GM19035 (cell line): Measurements from ENCODE around the gene IDH3B.

Experiments
- ATAC-seq: cut with Tn5 transposase; IDR thresholded peaks from one replicate; pipeline ENCODE4 v1.9.1; 2021; ENCODE audit not compliant: unreplicated experiment

Gene IDH3B

DNA sequence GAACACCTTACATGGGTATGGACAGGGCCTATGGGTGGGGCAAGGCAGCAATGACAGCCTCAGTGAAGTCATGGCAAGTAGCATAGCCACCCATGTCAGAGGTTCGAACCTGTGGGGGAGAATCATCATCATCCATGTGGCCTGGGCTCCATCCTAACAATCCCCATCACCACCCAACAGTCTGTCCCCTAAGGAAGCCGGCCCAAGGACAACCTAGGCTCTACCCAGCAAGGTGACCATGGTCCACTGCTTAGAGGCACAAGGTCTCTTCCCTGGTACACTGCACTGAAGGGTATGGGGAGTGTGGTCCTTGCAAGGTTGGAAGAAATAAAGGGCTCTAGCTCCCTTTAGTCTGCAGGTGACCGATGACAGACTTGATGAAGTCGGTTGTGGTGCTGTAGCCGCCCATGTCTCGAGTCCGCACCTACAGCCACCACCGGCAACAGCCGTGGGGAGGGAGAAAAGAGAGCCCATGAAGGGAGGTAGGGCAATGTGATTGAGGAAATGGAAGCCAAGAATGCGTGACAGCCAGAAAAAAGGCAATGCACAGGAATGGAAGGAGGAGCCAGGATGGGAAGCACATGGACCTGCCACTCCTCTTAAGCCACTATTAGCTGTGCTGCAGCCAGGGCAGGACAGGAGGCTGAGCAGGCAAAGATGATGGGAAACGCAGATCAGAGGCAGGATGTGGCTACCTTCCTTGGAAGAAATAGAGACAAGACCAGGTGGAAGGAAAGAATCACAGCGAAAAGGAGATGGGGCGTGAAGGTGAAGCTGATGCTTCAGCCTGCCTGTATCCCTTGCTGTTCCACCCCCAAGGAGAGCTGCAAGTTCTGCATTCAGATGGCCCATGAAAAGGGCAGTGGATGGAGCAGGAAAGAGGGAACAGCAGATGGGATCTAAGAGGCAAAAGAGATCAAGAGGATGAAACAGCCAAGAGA, 5.3 kb downstream of the IDH3B start:
- no peak for ATAC-seq

DNA sequence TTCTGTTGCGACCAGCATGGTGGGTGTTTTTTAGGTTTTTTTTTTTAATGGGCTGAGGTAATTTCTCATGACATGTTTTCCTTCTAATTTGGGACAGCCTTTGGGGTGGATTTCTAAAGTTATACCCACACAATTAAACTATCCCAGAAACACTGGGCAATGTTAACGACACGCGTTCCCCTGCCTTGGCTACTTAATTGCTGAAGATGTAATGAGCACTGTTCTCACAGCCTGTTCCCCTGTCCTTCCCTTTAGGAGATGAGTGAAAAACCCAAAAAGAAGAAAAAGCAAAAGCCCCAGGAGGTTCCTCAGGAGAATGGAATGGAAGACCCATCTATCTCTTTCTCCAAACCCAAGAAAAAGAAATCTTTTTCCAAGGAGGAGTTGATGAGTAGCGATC, 6.3 kb downstream of the IDH3B start:
- ATAC-seq, result no peak

DNA sequence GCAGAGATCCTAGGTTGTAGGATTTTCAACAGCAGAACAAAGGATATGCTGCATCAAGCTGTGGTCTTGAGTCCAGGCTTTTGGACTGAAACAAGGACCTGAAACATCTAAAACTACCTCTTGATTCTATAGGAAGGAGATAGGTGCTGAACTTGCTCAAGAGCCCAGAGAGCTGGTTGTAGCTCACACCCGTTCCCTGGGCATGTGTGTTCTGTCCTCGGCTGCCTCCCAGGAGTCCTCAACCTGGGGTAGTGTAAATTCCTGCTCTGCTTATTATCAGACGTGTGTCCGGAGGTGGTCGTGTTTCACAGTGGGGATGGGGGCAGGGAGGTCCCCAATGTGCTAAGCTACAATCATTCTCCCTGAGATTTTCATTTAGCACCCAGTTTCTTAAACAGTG, 6.8 kb downstream of the IDH3B start:
- no peak for ATAC-seq

DNA sequence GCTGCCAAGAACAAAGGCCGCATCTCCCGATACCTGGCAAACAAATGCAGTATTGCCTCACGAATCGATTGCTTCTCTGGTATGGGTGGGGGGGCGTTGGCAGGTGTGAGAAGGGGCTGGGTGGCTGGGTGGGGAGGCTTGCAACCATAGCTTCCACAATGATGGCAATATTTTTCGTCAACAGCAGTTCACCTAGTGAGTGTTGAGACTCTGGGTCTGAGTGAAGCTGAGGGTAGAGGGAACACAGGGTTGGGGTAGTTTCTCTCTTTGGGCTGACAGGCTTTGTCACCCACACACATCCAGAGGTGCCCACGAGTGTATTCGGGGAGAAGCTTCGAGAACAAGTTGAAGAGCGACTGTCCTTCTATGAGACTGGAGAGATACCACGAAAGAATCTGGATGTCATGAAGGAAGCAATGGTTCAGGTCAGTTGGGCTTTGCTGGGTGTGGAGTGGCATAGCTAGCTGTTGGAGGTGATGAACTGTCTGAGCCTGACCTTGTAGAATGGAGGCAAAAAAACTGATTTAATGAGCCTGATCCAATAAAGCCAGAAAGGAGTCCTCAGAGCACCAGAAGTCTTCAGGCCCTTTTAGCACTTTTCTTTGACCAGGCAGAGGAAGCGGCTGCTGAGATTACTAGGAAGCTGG, 7.4 kb downstream of the IDH3B start:
- ATAC-seq, result no peak

DNA sequence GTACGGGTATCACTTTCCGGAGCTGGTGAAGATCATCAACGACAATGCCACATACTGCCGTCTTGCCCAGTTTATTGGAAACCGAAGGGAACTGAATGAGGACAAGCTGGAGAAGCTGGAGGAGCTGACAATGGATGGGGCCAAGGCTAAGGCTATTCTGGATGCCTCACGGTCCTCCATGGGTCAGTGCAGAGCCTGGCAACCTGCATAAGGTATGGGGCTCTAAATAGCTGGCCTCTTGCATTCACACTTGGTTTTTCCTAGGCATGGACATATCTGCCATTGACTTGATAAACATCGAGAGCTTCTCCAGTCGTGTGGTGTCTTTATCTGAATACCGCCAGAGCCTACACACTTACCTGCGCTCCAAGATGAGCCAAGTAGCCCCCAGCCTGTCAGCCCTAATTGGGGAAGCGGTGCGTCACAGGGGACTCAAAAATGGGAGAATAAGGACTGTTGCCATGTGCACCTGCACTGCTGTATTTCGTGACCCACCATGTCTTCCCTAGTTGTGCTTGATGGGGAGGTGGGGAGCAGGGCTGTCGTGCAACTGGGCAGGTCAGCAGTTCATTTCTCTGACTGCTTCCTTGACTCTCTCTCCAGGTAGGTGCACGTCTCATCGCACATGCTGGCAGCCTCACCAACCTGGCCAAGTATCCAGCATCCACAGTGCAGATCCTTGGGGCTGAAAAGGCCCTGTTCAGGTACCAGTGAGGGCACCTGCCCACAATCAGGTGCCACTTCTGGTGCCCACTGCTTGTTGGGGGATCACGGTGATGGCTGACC, 8.5 kb downstream of the IDH3B start:
- no peak for ATAC-seq

DNA sequence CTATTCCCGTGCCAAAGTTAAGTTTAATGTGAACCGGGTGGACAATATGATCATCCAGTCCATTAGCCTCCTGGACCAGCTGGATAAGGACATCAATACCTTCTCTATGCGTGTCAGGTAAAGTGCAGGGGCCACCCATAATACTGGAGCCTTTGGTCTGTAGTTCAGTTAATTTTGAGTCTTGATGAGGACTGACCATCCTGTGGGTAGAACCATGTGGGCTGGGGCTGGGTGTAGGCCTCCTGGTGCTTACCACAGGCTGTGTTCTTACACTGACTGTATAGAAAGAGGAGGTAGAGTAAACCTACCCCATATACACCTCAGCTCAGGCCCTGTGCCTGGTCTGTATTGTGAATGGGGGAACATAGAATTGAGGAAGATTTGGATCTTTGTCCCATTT, 9.2 kb downstream of the IDH3B start:
- ATAC-seq, result no peak

DNA sequence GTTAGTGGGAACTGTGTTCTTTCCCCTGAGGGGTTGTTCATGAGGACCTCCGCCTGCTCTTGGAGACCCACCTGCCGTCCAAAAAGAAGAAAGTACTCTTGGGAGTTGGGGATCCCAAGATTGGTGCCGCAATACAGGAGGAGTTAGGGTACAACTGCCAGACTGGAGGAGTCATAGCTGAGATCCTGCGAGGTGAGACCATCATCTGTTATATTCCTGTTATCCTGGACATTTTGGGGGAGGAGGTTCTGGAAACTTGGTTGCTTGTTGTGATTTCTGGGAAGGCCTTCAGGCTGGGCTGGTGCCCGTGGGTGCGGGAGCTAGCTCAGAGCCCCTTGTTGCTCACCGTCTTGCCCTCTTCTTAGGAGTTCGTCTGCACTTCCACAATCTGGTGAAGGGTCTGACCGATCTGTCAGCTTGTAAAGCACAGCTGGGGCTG, 9.6 kb downstream of the IDH3B start:
- no peak for ATAC-seq

DNA sequence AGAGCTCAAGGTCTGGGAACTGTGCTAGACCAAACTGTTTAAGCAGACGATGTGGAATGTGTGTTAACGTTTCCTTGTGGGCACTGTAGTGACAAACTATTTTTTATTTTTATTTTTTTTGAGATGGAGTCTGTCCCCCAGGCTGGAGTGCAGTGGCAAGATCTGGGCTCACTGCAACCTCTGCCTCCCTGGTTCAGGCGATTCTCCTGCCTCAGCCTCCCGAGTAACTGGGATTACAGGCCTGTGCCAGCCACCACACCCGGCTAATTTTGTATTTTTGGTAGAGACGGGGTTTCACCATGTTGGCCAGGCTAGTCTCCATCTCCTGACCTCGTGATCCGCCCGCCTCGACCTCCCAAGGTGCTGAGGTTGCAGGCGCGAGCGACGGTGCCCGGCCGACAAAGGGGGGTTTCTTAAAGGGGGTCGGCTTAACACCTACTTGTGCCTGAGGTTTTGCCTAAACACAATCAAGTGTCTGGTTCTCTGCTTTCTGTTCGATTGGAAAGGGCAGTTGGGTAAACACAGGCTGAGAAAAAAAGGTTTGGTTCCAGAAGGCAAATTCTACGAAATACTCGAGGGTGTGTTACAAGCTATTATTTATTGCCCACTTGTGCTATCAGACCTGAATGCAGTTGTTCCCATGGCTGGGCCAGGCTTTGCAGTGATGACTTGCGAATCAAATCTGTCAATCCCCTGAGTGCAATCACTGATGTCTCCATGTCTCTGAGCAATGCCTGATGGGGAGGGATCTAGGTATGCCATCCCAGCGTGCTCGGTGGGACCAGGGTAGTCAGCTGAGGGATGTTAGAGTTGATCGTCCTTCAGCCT, 10.2 kb downstream of the IDH3B start:
- no peak for ATAC-seq

DNA sequence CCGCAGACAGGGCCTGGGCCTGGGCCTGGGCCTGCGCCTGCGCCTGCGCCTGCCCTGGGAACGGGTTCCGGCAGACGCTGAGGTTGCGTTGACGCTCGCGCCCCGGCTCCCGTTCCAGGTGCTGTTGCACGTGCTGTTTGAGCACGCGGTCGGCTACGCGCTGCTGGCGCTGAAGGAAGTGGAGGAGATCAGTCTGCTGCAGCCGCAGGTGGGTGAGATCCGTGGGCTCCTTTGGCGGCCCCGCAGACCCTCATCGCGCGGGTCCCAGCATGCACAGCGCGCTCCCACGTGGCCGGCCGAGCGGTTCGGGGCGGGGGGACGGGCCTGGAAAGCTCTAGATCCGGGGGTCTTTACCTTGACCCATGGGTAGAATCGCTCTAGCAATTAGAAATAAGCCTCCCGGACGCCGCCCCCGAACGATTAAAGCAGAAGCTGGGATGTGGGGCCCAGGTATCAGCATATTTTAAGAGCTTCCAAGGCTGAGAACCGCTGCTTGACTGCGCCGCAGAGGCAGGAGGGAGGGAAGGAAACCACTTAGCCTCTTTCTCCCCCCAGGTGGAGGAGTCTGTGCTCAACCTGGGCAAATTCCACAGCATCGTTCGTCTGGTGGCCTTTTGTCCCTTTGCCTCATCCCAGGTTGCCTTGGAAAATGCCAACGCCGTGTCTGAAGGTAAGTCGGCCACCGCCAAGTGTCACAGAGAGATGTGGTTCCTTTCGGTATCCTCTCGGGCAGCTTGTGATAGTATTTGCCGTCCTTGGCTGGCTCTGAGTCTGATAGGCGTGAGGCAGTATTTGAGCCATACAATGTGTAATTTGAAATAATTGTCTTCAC, 11.1 kb downstream of the IDH3B start:
- peak; percentile 44 for ATAC-seq

GRCh38 chr20:2651772-2652723, 12.0 kb downstream of the IDH3B start, which contains the start of gene NOP56:
Gene NOP56, plus strand, starts transcription at chr20:2652632. Its CDS starts 29 bp downstream, at chr20:2652661.
- peak; percentile 86 for ATAC-seq

GRCh38 chr20:2643708-2644107, 20.3 kb downstream of the IDH3B start:
- no peak for ATAC-seq

GRCh38 chr20:2640899-2641298, 23.1 kb downstream of the IDH3B start:
- ATAC-seq, result no peak

DNA sequence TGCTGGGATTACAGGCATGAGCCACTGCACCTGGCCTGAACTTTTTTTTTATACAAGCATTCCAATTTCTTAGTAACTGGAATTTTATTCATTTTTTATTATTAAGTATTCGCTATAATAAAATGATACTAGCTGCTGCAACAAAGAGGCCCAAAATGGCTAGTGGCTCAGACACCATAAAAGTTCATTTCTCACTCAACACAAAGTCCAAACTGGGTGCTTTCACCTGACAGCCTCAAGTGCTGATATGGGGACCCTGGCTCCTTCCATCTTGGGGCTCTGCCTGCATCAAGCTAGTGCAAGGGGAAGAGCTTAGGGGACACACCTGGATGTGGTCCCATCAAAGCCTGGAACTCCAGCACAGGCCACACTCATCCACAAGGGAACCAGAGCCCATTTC, 23.8 kb downstream of the IDH3B start:
- no peak for ATAC-seq

GRCh38 chr20:2637246-2637645, 26.8 kb downstream of the IDH3B start:
- no peak for ATAC-seq

GRCh38 chr20:2633381-2633780, 30.6 kb downstream of the IDH3B start:
- ATAC-seq, result no peak

GRCh38 chr20:2631228-2631627, 32.8 kb downstream of the IDH3B start:
- ATAC-seq, result no peak

DNA sequence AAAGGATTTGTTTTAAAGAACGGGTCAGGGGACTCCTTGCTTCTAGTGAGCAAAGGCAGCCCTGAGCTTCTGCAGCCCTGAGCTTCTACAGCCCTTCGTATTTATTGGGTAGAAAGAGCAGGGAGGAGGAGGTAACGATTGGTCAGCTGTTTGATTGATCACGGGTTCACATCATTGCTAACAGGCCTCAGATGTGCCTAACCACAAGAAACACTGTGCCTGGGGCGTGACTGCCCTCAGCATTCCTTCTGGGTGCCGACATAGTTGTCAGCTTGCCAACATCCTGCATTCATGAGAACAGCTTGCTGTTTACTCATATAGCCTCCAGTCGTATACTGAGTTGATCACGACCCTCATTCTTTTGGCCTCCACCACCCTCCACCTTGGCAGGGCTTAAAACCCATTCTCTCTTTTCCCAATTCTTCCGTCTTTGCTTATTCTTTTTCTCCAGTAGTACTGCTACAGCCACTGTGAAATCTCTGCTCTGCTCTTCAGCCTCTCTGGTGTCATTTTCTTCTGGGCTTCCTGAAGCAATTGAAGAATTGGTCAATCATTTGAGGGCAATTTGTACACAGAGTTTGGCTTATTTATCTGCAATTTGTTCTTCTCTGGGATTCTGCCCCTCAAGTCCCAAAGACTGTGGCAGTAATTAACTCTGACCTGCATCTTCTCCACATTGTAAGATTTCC, 37.0 kb downstream of the IDH3B start:
- no peak for ATAC-seq

DNA sequence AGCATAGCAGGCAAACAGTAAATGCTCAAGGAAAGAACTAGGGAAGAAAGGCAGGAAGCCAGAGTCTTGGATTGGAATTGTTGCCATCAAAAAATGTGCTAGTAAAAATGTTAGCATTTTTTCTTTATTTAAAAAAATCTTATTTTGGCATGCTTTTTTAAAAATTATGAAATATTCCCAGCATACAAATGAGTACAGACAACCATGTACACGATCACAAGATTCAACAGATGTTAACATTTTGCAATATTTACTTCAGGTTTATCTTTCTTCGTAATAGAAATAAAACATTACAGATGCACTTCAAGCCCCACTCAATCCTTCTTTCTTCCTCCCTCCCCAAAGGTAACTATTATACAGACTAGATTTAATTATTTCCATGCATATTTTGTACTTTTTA, 39.0 kb downstream of the IDH3B start:
- no peak for ATAC-seq
